HCT116 (cell line): ENCODE measurements around the gene TWF1. TPM values are rescaled to one million over a fixed set of nuclear protein-coding genes. Genes with fewer than 3 reads are reported as not detected.

Source experiments
- ATAC-seq: fragments of 200-7000 bp; cut with Tn5 transposase; 2 replicates; pipeline ENCODE4 v1.9.1; 2020; ENCODE audit warnings: mild to moderate bottlenecking, moderate library complexity
- BruUV-seq: library from RNA; stranded (reverse); fragments of 400-500 nt; replicated peaks from 2 replicates; lab custom pipeline; 2021; lab: Mats Ljungman, UMichigan
- CTCF ChIA-PET: fragments of 300-600 bp; sonication (Branson Sonifier 250); formaldehyde crosslinking; loops from one replicate; lab custom pipeline; 2021; ENCODE audit warnings: antibody characterized with exemption; lab: Charles Lee
- POLR2A ChIA-PET: fragments of 300-600, 350-600 bp; sonication (Branson Sonifier 250); formaldehyde crosslinking; loops from one replicate; lab custom pipeline; 2021; ENCODE audit warnings: antibody characterized with exemption; lab: Charles Lee
- RAD21 ChIA-PET, 2 experiments: fragments of 300-600 bp; sonication (Branson Sonifier 250); formaldehyde crosslinking; loops; one replicate each; lab custom pipeline; 2023; ENCODE audit warnings: low total read pairs in 2 of 2; ENCODE audit not compliant: uncharacterized antibody in 2 of 2, unreplicated experiment in 2 of 2, low non-redundant PET in 1 of 2; lab: Charles Lee
- DNase-seq: peaks from one replicate; pipeline ENCODE4 v3.0.0-alpha.2; 2010; ENCODE audit warnings: low read depth, low spot score
- H2AFZ ChIP-seq: fragments of 200-600 bp; shearing (Covaris generic), sonication (generic); 2 replicates; pipeline ENCODE4 v1.6.1; 2017; ENCODE audit warnings: low read depth, mixed run types, mixed read lengths, antibody characterized with exemption, low read length; ENCODE audit not compliant: poor library complexity, severe bottlenecking
- H3K27ac ChIP-seq: 2 replicates; pipeline ENCODE4 v1.5.1; 2012; ENCODE audit warnings: low read depth, low read length
- H3K27me3 ChIP-seq: fragments of 200-600 bp; sonication (generic); 2 replicates; pipeline ENCODE4 v1.6.1; 2016; ENCODE audit warnings: mixed run types, low read length, mixed read lengths; ENCODE audit not compliant: insufficient read depth
- H3K36me3 ChIP-seq, 2 experiments: fragments of 200-500 bp in 1 of 2; fragments of 200-600 bp in 1 of 2; sonication (Bioruptor generic) in 1 of 2; sonication (generic) in 1 of 2; 2 replicates each; pipeline versions ENCODE4 v1.5.1 to v1.6.1; 2014 to 2016; ENCODE audit warnings: low read length in 2 of 2, inconsistent platforms in 1 of 2, mixed read lengths in 1 of 2, mixed run types in 1 of 2; ENCODE audit not compliant: insufficient read depth in 2 of 2, control insufficient read depth in 1 of 2
- H3K4me1 ChIP-seq, 2 experiments: fragments of 200-600 bp in 1 of 2; sonication (generic) in 1 of 2; 2 replicates each; pipeline versions ENCODE4 v1.5.1 to v1.6.1; 2012 to 2017; ENCODE audit warnings: low read length in 2 of 2, inconsistent platforms in 1 of 2, mild to moderate bottlenecking in 1 of 2, mixed read lengths in 1 of 2, mixed run types in 1 of 2, moderate library complexity in 1 of 2; ENCODE audit not compliant: insufficient read depth in 2 of 2, control insufficient read depth in 1 of 2
- H3K4me2 ChIP-seq: fragments of 200-600 bp; sonication (generic); 2 replicates; pipeline ENCODE4 v1.6.1; 2017; ENCODE audit warnings: mixed run types, low read length, mixed read lengths
- H3K4me3 ChIP-seq, 2 experiments: fragments of 200-600 bp in 1 of 2; sonication (generic) in 1 of 2; replicated peaks in 1 of 2; 2 replicates each; pipeline ENCODE4 v1.5.1; 2011 to 2016; ENCODE audit warnings: low read length in 2 of 2, control low read depth in 1 of 2, low read depth in 1 of 2, mild to moderate bottlenecking in 1 of 2, mixed read lengths in 1 of 2, mixed run types in 1 of 2
- H3K79me2 ChIP-seq: fragments of 200-600 bp; sonication (generic); 2 replicates; pipeline ENCODE4 v1.6.1; 2017; ENCODE audit warnings: mild to moderate bottlenecking, mixed run types, low read length, moderate library complexity, mixed read lengths; ENCODE audit not compliant: insufficient read depth
- H3K9ac ChIP-seq: fragments of 200-600 bp; sonication (generic); 2 replicates; pipeline ENCODE4 v1.6.1; 2016; ENCODE audit warnings: low read length, mixed read lengths
- H3K9me2 ChIP-seq: fragments of 200-600 bp; sonication (generic), shearing (Covaris generic); 2 replicates; pipeline ENCODE4 v1.6.1; 2017; ENCODE audit warnings: mixed run types, mild to moderate bottlenecking, moderate library complexity; ENCODE audit not compliant: insufficient read depth
- H3K9me3 ChIP-seq, 2 experiments: fragments of 200-500 bp in 1 of 2; fragments of 200-600 bp in 1 of 2; sonication (Bioruptor generic) in 1 of 2; sonication (generic) in 1 of 2; 2 replicates each; pipeline ENCODE4 v1.6.1; 2014 to 2017; ENCODE audit warnings: low read length in 2 of 2, mixed read lengths in 2 of 2, inconsistent platforms in 1 of 2, low read depth in 1 of 2, mild to moderate bottlenecking in 1 of 2, mixed run types in 1 of 2, moderate library complexity in 1 of 2; ENCODE audit not compliant: control insufficient read depth in 1 of 2, insufficient read depth in 1 of 2
- H4K20me1 ChIP-seq: fragments of 200-600 bp; sonication (generic), shearing (Covaris generic); 2 replicates; pipeline ENCODE4 v1.6.1; 2017; ENCODE audit warnings: mixed run types, mild to moderate bottlenecking, moderate library complexity; ENCODE audit not compliant: insufficient read depth
- CEBPB ChIP-seq: IDR thresholded peaks from 2 replicates; pipeline ENCODE4 v1.6.1; 2012; ENCODE audit warnings: low read depth
- EGR1 ChIP-seq: IDR thresholded peaks from 2 replicates; pipeline ENCODE4 v1.6.1; 2012; ENCODE audit warnings: low read depth
- EZH2 ChIP-seq: fragments of 200-600 bp; sonication (generic); IDR thresholded peaks from 2 replicates; pipeline ENCODE4 v1.6.1; 2017; ENCODE audit warnings: antibody characterized with exemption, mixed run types
- EZH2phosphoT487 ChIP-seq: fragments of 200-600 bp; IDR thresholded peaks from 2 replicates; pipeline ENCODE4 v1.6.1; 2018; ENCODE audit warnings: antibody characterized with exemption, borderline replicate concordance
- FOSL1 ChIP-seq: IDR thresholded peaks from 2 replicates; pipeline ENCODE4 v1.6.1; 2012; ENCODE audit warnings: low read depth
- REST ChIP-seq: IDR thresholded peaks from 2 replicates; pipeline ENCODE4 v1.6.1; 2012; ENCODE audit warnings: low read depth
- SIN3A ChIP-seq: IDR thresholded peaks from 2 replicates; pipeline ENCODE4 v1.6.1; 2012; ENCODE audit warnings: low read depth
- ZBTB33 ChIP-seq: IDR thresholded peaks from 2 replicates; pipeline ENCODE4 v1.6.1; 2011; ENCODE audit warnings: mild to moderate bottlenecking, low read length, moderate library complexity; ENCODE audit not compliant: insufficient replicate concordance; ENCODE audit errors: extremely low read depth
- intact Hi-C: fragments of 100-400 bp; cut with micrococcal nuclease; formaldehyde crosslinking; loops from 2 replicates; pipeline ENCODE4 v1.10.0; 2022
- total RNA-seq: library from RNA; stranded (reverse); gene quantifications from one replicate; pipeline ENCODE4 v1.2.1, GENCODE V29; 2021; ENCODE audit not compliant: unreplicated experiment

The TWF1 gene
- total RNA-seq, 1 experiment from 2014 or later = 125 TPM

GRCh38 chr12:43807386-43807785 is 1.3 kb upstream of the TWF1 start:
- Histone ChIP-seq H3K9me2 (no peaks in the 10 kb centered on the region), H3K79me2 (peaks cover 36% of the 10 kb centered on the region), H4K20me1 (no peaks in the 10 kb centered on the region), H3K27me3 (no peaks in the 10 kb centered on the region), H3K4me2 (peak overlapping the region; percentile 85), H3K27ac (no peak overlapping the region), H3K4me1 (peaks cover 9 to 15% of the 10 kb centered on the region in 2 experiments), H3K36me3 (peaks cover 10 to 15% of the 10 kb centered on the region in 2 experiments), H3K9ac (no peak overlapping the region), H2AFZ (no peak overlapping the region), H3K4me3 (peak overlapping the region in 1 of 2 experiments; percentile 85; a peak in 1 of 4 replicates), H3K9me3 (no peaks in the 10 kb centered on the region)
- CTCF ChIA-PET = no interaction called here
- DNase-seq (no peak), ATAC-seq (no peak)
- intact Hi-C loops = no loop called here
- no TSS peak for BruUV-seq
- TF ChIP-seq FOSL1 (no peak), REST (no peak), EZH2phosphoT487 (no peak), EGR1 (no peak), EZH2 (no peak), ZBTB33 (no peak), CEBPB (no peak), SIN3A (no peak)
- RAD21 ChIA-PET = no interaction called here
- POLR2A ChIA-PET = no interaction called here
